ENCODE measurements around the gene UBD.

DNA sequence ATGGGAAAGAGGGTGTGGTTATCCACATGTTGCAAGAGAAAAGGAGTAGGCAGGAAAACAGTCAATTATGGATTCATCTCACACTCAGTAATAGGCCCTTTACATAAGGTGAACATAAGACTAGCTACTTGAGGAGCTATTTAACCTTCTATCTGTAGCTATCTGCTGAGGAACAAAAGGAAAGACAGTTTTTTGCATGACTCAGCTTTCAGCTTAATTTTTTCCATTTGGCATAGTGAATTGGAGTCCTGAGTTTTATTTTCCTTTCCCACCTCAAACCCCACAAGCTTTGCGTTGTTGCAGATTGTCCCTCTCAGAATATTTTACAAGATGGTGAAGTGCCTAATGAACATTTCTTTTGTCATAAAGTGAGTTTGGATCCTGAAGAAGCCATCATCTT lies 32.4 kb downstream of the UBD start:
- TF ChIP-seq CTCF (IDR thresholded peaks at IDR 0.05 in 8 of 11, conservative IDR thresholded peaks at IDR 0.05 in 3 of 11) (no peak), POLR2A (IDR thresholded peaks at IDR 0.05) (no peak), POLR2AphosphoS5 (IDR thresholded peaks at IDR 0.05) (no peak)

All from spleen (tissue), 7 donors.